Right ventricle myocardium inferior (tissue), 1 donor: ENCODE results near the gene DCN. TPM values are rescaled to one million over a fixed set of nuclear protein-coding genes. Genes with fewer than 3 reads are reported as not detected.

ENCODE experiments used
- total RNA-seq: library from RNA; stranded (reverse); fragmentation: NEBNext Ultra II Directional; extraction: Animal tissue kit (Norgen Biotek cat#: 25700); gene quantifications from one replicate; pipeline ENCODE4 v1.2.1, GENCODE V29; 2021
- donor health status: DM: no; HTN: yes; CAD: no; lungs with severe emphysema.

The DCN gene
- total RNA-seq, 1 donor from 2014 or later = 1,037 TPM

Other genes with a start within 250 kb of the DCN start
- gene CCER1, start 227.6 kb downstream of the DCN start, total RNA-seq = not detected
- gene EPYC, start 177.8 kb downstream of the DCN start, total RNA-seq = not detected
- not detected for gene KERA, start 124.8 kb downstream of the DCN start, total RNA-seq
- gene LUM, start 71.3 kb downstream of the DCN start, total RNA-seq = 54.9 TPM